Transverse colon (tissue), 4 donors: ENCODE measurements around the gene KREMEN2. TPM values are rescaled to one million over a fixed set of nuclear protein-coding genes. Genes with fewer than 3 reads are reported as not detected.
"Not testable (repeated sequence)": the region's sequence is repeated elsewhere in the genome, so short reads cannot be mapped to it uniquely, and the experiment has no call there.

Source experiments
- DNase-seq: peaks from one replicate; pipeline ENCODE4 v3.0.0-alpha.2; 2019
- H3K27ac ChIP-seq, 4 donors: fragments of 200-600 bp; sonication (generic); 2 replicates each; pipeline ENCODE4 v1.5.1; 2016 to 2018; ENCODE audit warnings: inconsistent platforms in 4 of 4
- H3K27me3 ChIP-seq: fragments of 200-600 bp; sonication (generic); 2 replicates; pipeline ENCODE4 v1.5.1; 2017; ENCODE audit warnings: inconsistent platforms
- H3K36me3 ChIP-seq, 4 donors: fragments of 200-600 bp; sonication (generic); 2 replicates each; pipeline ENCODE4 v1.5.1; 2017 to 2019; ENCODE audit warnings: inconsistent platforms in 4 of 4
- H3K4me1 ChIP-seq, 4 donors: fragments of 200-600 bp; sonication (generic); 2 replicates each; pipeline ENCODE4 v1.5.1; 2017 to 2020; ENCODE audit warnings: inconsistent platforms in 4 of 4
- H3K4me3 ChIP-seq, 4 donors: fragments of 200-600 bp; sonication (generic); 1 replicate in 1 of 4; 2 replicates in 3 of 4; pipeline versions ENCODE4 v1.5.1 to v1.6.1; 2017 to 2019; ENCODE audit warnings: inconsistent platforms in 4 of 4
- H3K9me3 ChIP-seq, 2 donors: fragments of 200-600 bp; sonication (generic); 2 replicates each; pipeline ENCODE4 v1.5.1; 2017 to 2019; ENCODE audit warnings: inconsistent platforms in 2 of 2
- CTCF ChIP-seq, 5 experiments: fragments of 200-600 bp in 3 of 5; fragments of 450-650 bp in 2 of 5; sonication (generic) in 3 of 5; IDR thresholded peaks; 1 replicate in 2 of 5; 2 replicates in 3 of 5; pipeline ENCODE4 v1.5.1; 2016 to 2017; ENCODE audit warnings: antibody characterized with exemption in 5 of 5, inconsistent platforms in 3 of 5, mild to moderate bottlenecking in 2 of 5, moderate library complexity in 1 of 5
- EP300 ChIP-seq: sonication (generic); formaldehyde crosslinking; IDR thresholded peaks from one replicate; pipeline ENCODE4 v1.6.1; 2017; ENCODE audit warnings: antibody characterized with exemption, low read depth
- POLR2A ChIP-seq: fragments of 450-650 bp; IDR thresholded peaks from one replicate; pipeline ENCODE4 v1.6.1; 2016; ENCODE audit warnings: antibody characterized with exemption, mild to moderate bottlenecking, moderate library complexity
- POLR2AphosphoS5 ChIP-seq, 3 donors: sonication (generic); formaldehyde crosslinking; IDR thresholded peaks; one replicate each; pipeline ENCODE4 v1.6.1; 2016; ENCODE audit warnings: antibody characterized with exemption in 3 of 3
- WGBS, 2 donors: methylation state at CpG; one replicate each; pipeline ENCODE4 v1.1.5; 2018; ENCODE audit warnings: low coverage in 1 of 2; 5-methylcytosine and 5-hydroxymethylcytosine counted together
- in situ Hi-C, 4 donors: fragments of 200-750 bp; cut with MboI; loops; one replicate each; pipeline versions ENCODE4 v1.15.0 to v1.15.1; 2017; ENCODE audit warnings: low sequenced_read_pairs in 3 of 4, low pct_ligation_motif_present in 1 of 4, low pct_unique_long_range_greater_than_20kb in 1 of 4
- intact Hi-C: fragments of 100-400 bp; cut with DNase I; formaldehyde crosslinking; loops from one replicate; pipeline ENCODE4 v1.15.1; 2023; ENCODE audit warnings: low total_unique reads
- total RNA-seq, 4 donors: library from RNA; depleted of rRNA; stranded (reverse); fragments of >200 nt; gene quantifications; one replicate each; pipeline ENCODE4 v1.1.0, GENCODE V29; 2016

Gene KREMEN2
- total RNA-seq, 4 donors from 2014 or later = 0.79 to 3.2 (median 1.1) TPM; not detected in 1

DNA sequence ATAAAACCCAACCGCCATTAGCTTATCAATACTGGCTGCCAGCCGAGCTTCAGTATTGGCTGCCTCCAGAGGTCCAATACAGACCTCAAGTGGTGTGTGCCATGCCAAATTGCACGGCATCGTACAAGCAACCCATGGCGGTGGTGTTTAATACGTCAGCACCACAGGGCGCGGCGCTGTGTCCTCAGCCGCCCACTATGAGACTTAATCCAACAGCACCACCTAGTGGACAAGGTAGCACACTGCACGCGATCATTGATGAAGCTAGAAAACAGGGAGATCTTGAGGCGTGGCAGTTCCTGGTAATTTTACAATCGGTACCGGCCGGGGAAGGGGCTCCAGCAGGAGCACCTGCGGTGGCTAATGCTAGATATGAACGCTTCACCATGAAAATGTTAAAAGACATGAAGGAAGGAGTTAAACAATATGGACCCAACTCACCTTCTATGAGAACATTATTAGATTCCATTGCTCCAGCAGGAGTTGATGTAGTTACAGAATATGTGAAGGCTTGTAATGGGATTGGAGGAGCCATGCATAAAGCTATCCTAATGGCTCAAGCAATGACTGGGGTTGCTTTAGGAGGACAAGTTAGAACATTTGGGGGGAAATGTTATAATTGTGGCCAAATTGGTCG is 36.9 kb upstream of the KREMEN2 start:
- DNase-seq = peak; percentile 92
- Histone ChIP-seq H3K4me3 (no peak overlapping the region), H3K27ac (no peak overlapping the region), H3K4me1 (peaks cover 0 to 8% (median 2%) of the 10 kb centered on the region in 4 donors), H3K9me3 (no peaks in the 10 kb centered on the region), H3K27me3 (no peaks in the 10 kb centered on the region), H3K36me3 (peaks cover 0 to 11% (median 4%) of the 10 kb centered on the region in 4 donors)
- in situ Hi-C loops = loop anchor here in 1 of 4 donors (10.0 kb wide), 1 partner anchor 52 kb away; no protein-coding TSS in a partner anchor
- TF ChIP-seq CTCF (IDR thresholded peaks at IDR 0.05) (peak; percentile 96 to 98 (median 97)), POLR2A (no peak), POLR2AphosphoS5 (IDR thresholded peaks at IDR 0.05) (peak in 1 of 3 donors; percentile 37), EP300 (no peak)
- WGBS, 2 donors = 7 to 17% methylated on average over 6 to 19 of the region's 19 CpGs
- intact Hi-C loops = no loop called here

DNA sequence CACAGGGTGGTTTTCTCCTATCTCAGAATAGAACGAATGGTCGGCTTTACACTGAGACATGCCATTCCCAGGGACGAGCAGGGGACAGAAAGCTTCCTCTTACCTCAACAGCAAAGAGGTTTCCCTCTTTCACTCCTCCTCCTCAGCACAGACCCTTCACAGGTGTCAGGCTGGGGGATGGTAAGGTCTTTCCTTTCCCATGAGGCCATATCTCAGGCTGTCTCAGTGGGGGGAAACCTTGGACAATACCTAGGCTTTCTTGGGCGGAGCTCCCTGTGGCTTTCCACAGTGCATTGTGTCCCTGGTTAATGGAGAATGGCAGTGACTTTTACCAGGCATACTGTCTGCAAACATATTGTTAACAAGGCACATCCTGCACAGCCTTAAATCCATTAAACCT is 35.9 kb upstream of the KREMEN2 start:
- WGBS, 2 donors = 94% methylated on average over 4 of the region's 4 CpGs; no CpG with 5 or more reads in 1 of the 2 donors
- H3K4me1 ChIP-seq, intact Hi-C loops, DNase-seq, H3K27ac ChIP-seq, H3K9me3 ChIP-seq, H3K27me3 ChIP-seq, H3K4me3 ChIP-seq: not testable (repeated sequence)
- in situ Hi-C loops = loop anchor here in 1 of 4 donors (10.0 kb wide), 1 partner anchor 53 kb away; no protein-coding TSS in a partner anchor
- H3K36me3 ChIP-seq = peaks cover 0 to 13% (median 4%) of the 10 kb centered on the region in 4 donors

DNA sequence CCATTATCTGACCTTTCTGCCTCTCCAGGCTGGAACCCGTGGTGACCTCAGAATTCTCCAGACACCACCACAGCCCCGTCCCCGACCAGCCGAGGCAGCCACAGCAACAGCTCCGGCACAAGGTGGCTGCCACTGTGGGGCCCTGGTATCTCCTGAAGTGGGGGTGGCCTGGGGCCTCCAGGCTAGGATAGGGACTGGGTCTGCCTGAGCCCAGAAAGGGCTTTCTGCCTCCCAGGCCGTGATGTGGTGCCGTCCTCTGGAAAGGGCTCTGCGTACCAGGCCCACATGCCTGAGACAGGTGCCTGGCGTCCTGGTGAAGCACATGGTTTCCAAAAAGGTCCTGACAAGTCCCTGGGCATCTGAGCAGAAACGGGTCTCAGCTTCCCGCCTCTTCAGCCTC is 35.3 kb upstream of the KREMEN2 start:
- Histone ChIP-seq H3K4me1 (peaks cover 0 to 8% (median 2%) of the 10 kb centered on the region in 4 donors), H3K4me3 (no peak overlapping the region), H3K27me3 (no peaks in the 10 kb centered on the region), H3K27ac (no peak overlapping the region), H3K36me3 (peaks cover 0 to 20% (median 4%) of the 10 kb centered on the region in 4 donors), H3K9me3 (no peaks in the 10 kb centered on the region)
- WGBS, 2 donors = 90% methylated on average over 9 of the region's 11 CpGs; no CpG with 5 or more reads in 1 of the 2 donors
- TF ChIP-seq EP300 (no peak), POLR2A (no peak), CTCF (IDR thresholded peaks at IDR 0.05) (no peak), POLR2AphosphoS5 (IDR thresholded peaks at IDR 0.05) (no peak)
- in situ Hi-C loops (loop anchor here in 1 of 4 donors (10.0 kb wide), 1 partner anchor 54 kb away; no protein-coding TSS in a partner anchor), intact Hi-C loops (no loop called here)
- no peak for DNase-seq

GRCh38 chr16:2929693-2930092 is 34.4 kb upstream of the KREMEN2 start:
- H3K4me1 ChIP-seq = peaks cover 0 to 8% (median 2%) of the 10 kb centered on the region in 4 donors
- H3K27me3 ChIP-seq = no peaks in the 10 kb centered on the region
- H3K4me3 ChIP-seq = no peak overlapping the region
- intact Hi-C loops = no loop called here
- H3K36me3 ChIP-seq = peaks cover 0 to 28% (median 7%) of the 10 kb centered on the region in 4 donors
- 95% methylated on average over 14 of the region's 14 CpGs; no CpG with 5 or more reads in 1 of the 2 donors for WGBS, 2 donors
- H3K9me3 ChIP-seq = no peaks in the 10 kb centered on the region
- in situ Hi-C loops = loop anchor here in 1 of 4 donors (10.0 kb wide), 1 partner anchor 55 kb away; no protein-coding TSS in a partner anchor
- no peak overlapping the region for H3K27ac ChIP-seq
- TF ChIP-seq EP300 (no peak), POLR2AphosphoS5 (IDR thresholded peaks at IDR 0.05) (no peak), CTCF (IDR thresholded peaks at IDR 0.05) (no peak), POLR2A (no peak)
- DNase-seq = no peak
